ENCODE data around the gene PRKG2. TPM values are rescaled to one million over a fixed set of nuclear protein-coding genes. Genes with fewer than 3 reads are reported as not detected.

The PRKG2 gene
- total and polyA plus RNA-seq, 10 of the 15 experiments (the other 5 are each of a cell fraction or from before 2014, with no cell fraction given), result not detected

DNA sequence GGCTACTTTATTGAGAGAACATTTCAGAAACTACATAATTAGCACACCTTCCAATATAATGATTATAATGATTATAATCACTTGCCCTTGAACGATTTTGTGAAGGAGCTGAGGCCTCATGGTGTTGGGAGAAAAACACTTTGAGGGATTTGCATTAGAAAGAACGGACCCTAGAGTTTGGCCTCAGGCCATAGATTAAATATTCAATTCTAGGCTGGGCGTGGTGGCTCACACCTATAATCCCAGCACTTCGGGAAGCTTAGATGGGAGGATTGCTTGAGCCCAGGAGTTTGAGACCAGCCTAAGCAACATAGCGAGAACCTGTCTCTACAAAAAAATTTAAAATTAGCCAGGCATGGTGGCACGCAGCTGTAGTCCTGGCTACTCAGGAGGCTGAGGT is 12.9 kb upstream of the PRKG2 start:
- ChIA-PET CTCF (no interaction called here), POLR2A (no interaction called here), RAD21 (ENCODE audit: unreplicated experiment) (no interaction called here), SMC1A (ENCODE audit: uncharacterized antibody, unreplicated experiment) (no interaction called here)
- intact Hi-C loops (cut with micrococcal nuclease; ENCODE audit: unreplicated experiment) (no loop called here), in situ Hi-C loops (cut with MboI) (no loop called here)
- Histone ChIP-seq H3K36me3 (ENCODE audit: control insufficient read depth in 2 of 2, insufficient read depth in 2 of 2, low read length in 1 of 2) (no peaks in the 10 kb centered on the region), H4K20me1 (ENCODE audit: control insufficient read depth, insufficient read depth) (no peaks in the 10 kb centered on the region), H3K9ac (ENCODE audit: control insufficient read depth, insufficient read depth, low read length) (no peak overlapping the region), H3K4me2 (ENCODE audit: control insufficient read depth, insufficient read depth) (no peak overlapping the region), H3K27me3 (replicated peaks in 1 of 2; ENCODE audit: control insufficient read depth in 2 of 2, insufficient read depth in 2 of 2, low read length in 1 of 2) (no peaks in the 10 kb centered on the region), H3K4me1 (ENCODE audit: control insufficient read depth, insufficient read depth, low read length) (no peaks in the 10 kb centered on the region), H2AFZ (ENCODE audit: control insufficient read depth, low read depth, low read length) (no peak overlapping the region), H3K4me3 (no peak overlapping the region), H3K27ac (ENCODE audit: control insufficient read depth, insufficient read depth) (no peak overlapping the region), H3K9me3 (replicated peaks; ENCODE audit: control insufficient read depth, insufficient read depth, low read length) (no peaks in the 10 kb centered on the region; the same call in 2 of the 3 replicates), H3K79me2 (ENCODE audit: control insufficient read depth, insufficient read depth, low read length) (no peaks in the 10 kb centered on the region)
- no peak for ATAC-seq
- TF ChIP-seq, protein P1, sequence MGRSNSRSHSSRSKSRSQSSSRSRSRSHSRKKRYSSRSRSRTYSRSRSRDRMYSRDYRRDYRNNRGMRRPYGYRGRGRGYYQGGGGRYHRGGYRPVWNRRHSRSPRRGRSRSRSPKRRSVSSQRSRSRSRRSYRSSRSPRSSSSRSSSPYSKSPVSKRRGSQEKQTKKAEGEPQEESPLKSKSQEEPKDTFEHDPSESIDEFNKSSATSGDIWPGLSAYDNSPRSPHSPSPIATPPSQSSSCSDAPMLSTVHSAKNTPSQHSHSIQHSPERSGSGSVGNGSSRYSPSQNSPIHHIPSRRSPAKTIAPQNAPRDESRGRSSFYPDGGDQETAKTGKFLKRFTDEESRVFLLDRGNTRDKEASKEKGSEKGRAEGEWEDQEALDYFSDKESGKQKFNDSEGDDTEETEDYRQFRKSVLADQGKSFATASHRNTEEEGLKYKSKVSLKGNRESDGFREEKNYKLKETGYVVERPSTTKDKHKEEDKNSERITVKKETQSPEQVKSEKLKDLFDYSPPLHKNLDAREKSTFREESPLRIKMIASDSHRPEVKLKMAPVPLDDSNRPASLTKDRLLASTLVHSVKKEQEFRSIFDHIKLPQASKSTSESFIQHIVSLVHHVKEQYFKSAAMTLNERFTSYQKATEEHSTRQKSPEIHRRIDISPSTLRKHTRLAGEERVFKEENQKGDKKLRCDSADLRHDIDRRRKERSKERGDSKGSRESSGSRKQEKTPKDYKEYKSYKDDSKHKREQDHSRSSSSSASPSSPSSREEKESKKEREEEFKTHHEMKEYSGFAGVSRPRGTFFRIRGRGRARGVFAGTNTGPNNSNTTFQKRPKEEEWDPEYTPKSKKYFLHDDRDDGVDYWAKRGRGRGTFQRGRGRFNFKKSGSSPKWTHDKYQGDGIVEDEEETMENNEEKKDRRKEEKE (IDR thresholded peaks at IDR 0.05), result no peak
- TF ChIP-seq LARP7 (IDR thresholded peaks at IDR 0.05) (no peak), MTA3 (IDR thresholded peaks at IDR 0.05; ENCODE audit: borderline replicate concordance, low read length) (no peak), TCF3 (IDR thresholded peaks at IDR 0.05; ENCODE audit: borderline replicate concordance, insufficient read depth, low read depth, low read length) (no peak), SIN3A (IDR thresholded peaks at IDR 0.05; ENCODE audit: low read depth, low read length) (no peak), SKIL (IDR thresholded peaks at IDR 0.05; ENCODE audit: low read depth, poor library complexity, severe bottlenecking) (no peak), MEF2A (IDR thresholded peaks at IDR 0.05; ENCODE audit: insufficient read depth, low read depth, low read length) (no peak), NBN (IDR thresholded peaks at IDR 0.05) (no peak)
- TF ChIP-seq, protein P2, sequence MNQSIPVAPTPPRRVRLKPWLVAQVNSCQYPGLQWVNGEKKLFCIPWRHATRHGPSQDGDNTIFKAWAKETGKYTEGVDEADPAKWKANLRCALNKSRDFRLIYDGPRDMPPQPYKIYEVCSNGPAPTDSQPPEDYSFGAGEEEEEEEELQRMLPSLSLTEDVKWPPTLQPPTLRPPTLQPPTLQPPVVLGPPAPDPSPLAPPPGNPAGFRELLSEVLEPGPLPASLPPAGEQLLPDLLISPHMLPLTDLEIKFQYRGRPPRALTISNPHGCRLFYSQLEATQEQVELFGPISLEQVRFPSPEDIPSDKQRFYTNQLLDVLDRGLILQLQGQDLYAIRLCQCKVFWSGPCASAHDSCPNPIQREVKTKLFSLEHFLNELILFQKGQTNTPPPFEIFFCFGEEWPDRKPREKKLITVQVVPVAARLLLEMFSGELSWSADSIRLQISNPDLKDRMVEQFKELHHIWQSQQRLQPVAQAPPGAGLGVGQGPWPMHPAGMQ (IDR thresholded peaks at IDR 0.05; ENCODE audit: borderline replicate concordance), result no peak
- no TSS peak for BruUV-seq (replicated peaks)
- WGBS (ENCODE audit: insufficient coverage, insufficient replicate concordance, low lambda C conversion rate, missing lambda C conversion rate), result 19% methylated on average over 6 of the region's 6 CpGs
- no peak for FAIRE-seq
- no peak for DNase-seq (ENCODE audit: low read depth, low spot score)
